H1 (cell line): Measurements from ENCODE around the gene TRAF3IP3. TPM values are rescaled to one million over a fixed set of nuclear protein-coding genes. Genes with fewer than 3 reads are reported as not detected.

ENCODE experiments used
- CTCF ChIA-PET: fragments of 300-600 bp; sonication (Branson Sonifier 250); formaldehyde crosslinking; loops from one replicate; lab custom pipeline; 2021; ENCODE audit not compliant: partially characterized antibody; lab: Charles Lee
- POLR2A ChIA-PET: fragments of 300-600 bp; sonication (Branson Sonifier 250); formaldehyde crosslinking; loops from one replicate; lab custom pipeline; 2021; ENCODE audit warnings: inconsistent platforms; ENCODE audit not compliant: partially characterized antibody; lab: Charles Lee
- DNase-seq, 2 experiments: peaks; one replicate each; pipeline versions ENCODE4 v3.0.0 to v3.0.0-alpha.2; 2010 to 2022; ENCODE audit warnings: low spot score in 2 of 2, low read depth in 1 of 2, mixed read lengths in 1 of 2
- FAIRE-seq: peaks from 2 replicates; lab custom pipeline; 2011; peaks lifted over from hg19 to GRCh38; lab: Jason Lieb, UNC
- H2AFZ ChIP-seq: 2 replicates; pipeline ENCODE4 v1.8.1; 2012; ENCODE audit warnings: low read length, inconsistent platforms
- H2AK5ac ChIP-seq: 2 replicates; pipeline ENCODE4 v1.6.1; 2013; ENCODE audit warnings: low read depth, low read length
- H2BK120ac ChIP-seq: replicated peaks from 2 replicates; pipeline ENCODE3; 2013; ENCODE audit warnings: low read depth, low read length, inconsistent platforms
- H2BK12ac ChIP-seq: 2 replicates; pipeline ENCODE4 v1.6.1; 2013; ENCODE audit warnings: low read depth, low read length
- H2BK15ac ChIP-seq: 2 replicates; pipeline ENCODE4 v1.6.1; 2013; ENCODE audit warnings: low read length
- H2BK20ac ChIP-seq: 2 replicates; pipeline ENCODE4 v1.6.1; 2013; ENCODE audit warnings: low read length
- H2BK5ac ChIP-seq: 2 replicates; pipeline ENCODE4 v1.6.1; 2013; ENCODE audit warnings: low read depth, low read length
- H3K14ac ChIP-seq: 2 replicates; pipeline ENCODE4 v1.6.1; 2013; ENCODE audit warnings: inconsistent platforms; ENCODE audit not compliant: insufficient read length
- H3K18ac ChIP-seq: 2 replicates; pipeline ENCODE4 v1.6.1; 2013; ENCODE audit warnings: low read length; ENCODE audit errors: extremely low read depth
- H3K23ac ChIP-seq: 2 replicates; pipeline ENCODE4 v1.6.1; 2013; ENCODE audit warnings: inconsistent platforms; ENCODE audit not compliant: insufficient read length
- H3K23me2 ChIP-seq: 2 replicates; pipeline ENCODE4 v1.6.1; 2013; ENCODE audit warnings: low read depth, low read length
- H3K27ac ChIP-seq: 2 replicates; pipeline ENCODE4 v1.6.1; 2011; ENCODE audit warnings: low read depth, low read length, inconsistent platforms
- H3K27me3 ChIP-seq, 4 experiments: replicated peaks in 1 of 4; 1 replicate in 1 of 4; 2 replicates in 3 of 4; pipeline versions ENCODE4 v1.6.1 to v1.8.1; 2011 to 2013; ENCODE audit warnings: low read length in 3 of 4, mild to moderate bottlenecking in 3 of 4, inconsistent platforms in 2 of 4, mixed read lengths in 2 of 4, moderate library complexity in 1 of 4; ENCODE audit not compliant: control insufficient read depth in 3 of 4, insufficient read depth in 3 of 4; ENCODE audit errors: extremely low read depth in 1 of 4
- H3K36me3 ChIP-seq, 4 experiments: 2 replicates each; pipeline versions ENCODE4 v1.6.1 to v1.8.1; 2011 to 2013; ENCODE audit warnings: mild to moderate bottlenecking in 4 of 4, low read length in 3 of 4, moderate library complexity in 2 of 4, control low read depth in 1 of 4, inconsistent platforms in 1 of 4; ENCODE audit not compliant: insufficient read depth in 4 of 4, control insufficient read depth in 2 of 4
- H3K4ac ChIP-seq: replicated peaks from 2 replicates; pipeline ENCODE3; 2013; ENCODE audit warnings: low read length, low read depth, mixed read lengths, inconsistent platforms; ENCODE audit not compliant: insufficient read length
- H3K4me1 ChIP-seq, 4 experiments: replicated peaks in 1 of 4; 1 replicate in 1 of 4; 2 replicates in 3 of 4; pipeline versions ENCODE4 v1.6.1 to v1.8.1; 2011 to 2013; ENCODE audit warnings: low read length in 3 of 4, inconsistent platforms in 2 of 4, mixed read lengths in 1 of 4; ENCODE audit not compliant: insufficient read depth in 4 of 4, control insufficient read depth in 3 of 4
- H3K4me2 ChIP-seq, 2 experiments: 2 replicates each; pipeline versions ENCODE4 v1.6.1 to v1.8.1; 2011 to 2013; ENCODE audit warnings: low read depth in 2 of 2, low read length in 2 of 2, control low read depth in 1 of 2, inconsistent platforms in 1 of 2, mild to moderate bottlenecking in 1 of 2; ENCODE audit not compliant: insufficient read depth in 1 of 2
- H3K4me3 ChIP-seq, 4 experiments: fragments of 200-600, 300-600 bp in 1 of 4; sonication (generic), shearing (Covaris generic), sonication (Bioruptor Twin) in 1 of 4; 2 replicates each; pipeline versions ENCODE4 v1.5.1 to v1.8.1; 2011 to 2016; ENCODE audit warnings: low read length in 4 of 4, low read depth in 3 of 4, control low read depth in 2 of 4, inconsistent platforms in 2 of 4, mild to moderate bottlenecking in 2 of 4, mixed read lengths in 1 of 4, moderate library complexity in 1 of 4; ENCODE audit not compliant: insufficient read depth in 2 of 4; ENCODE audit errors: extremely low read depth in 1 of 4
- H3K56ac ChIP-seq: replicated peaks from 2 replicates; pipeline ENCODE3; 2013; ENCODE audit warnings: low read depth, mild to moderate bottlenecking, mixed read lengths, low read length, inconsistent platforms; ENCODE audit not compliant: insufficient read length
- H3K79me1 ChIP-seq: 2 replicates; pipeline ENCODE4 v1.6.1; 2013; ENCODE audit warnings: low read depth, low read length, control low read depth
- H3K79me2 ChIP-seq, 2 experiments: 2 replicates each; pipeline versions ENCODE4 v1.6.1 to v1.8.1; 2012 to 2013; ENCODE audit warnings: low read length in 2 of 2, mild to moderate bottlenecking in 2 of 2, inconsistent platforms in 1 of 2; ENCODE audit not compliant: insufficient read depth in 2 of 2, control insufficient read depth in 1 of 2
- H3K9ac ChIP-seq, 4 experiments: replicated peaks in 1 of 4; 1 replicate in 1 of 4; 2 replicates in 3 of 4; pipeline versions ENCODE4 v1.6.1 to v1.8.1; 2011 to 2013; ENCODE audit warnings: low read depth in 3 of 4, low read length in 3 of 4, control low read depth in 2 of 4, mild to moderate bottlenecking in 2 of 4, moderate library complexity in 2 of 4, inconsistent platforms in 1 of 4; ENCODE audit errors: extremely low read depth in 1 of 4
- H3K9me3 ChIP-seq, 2 experiments: 2 replicates each; pipeline versions ENCODE4 v1.6.1 to v1.8.1; 2012 to 2013; ENCODE audit warnings: mild to moderate bottlenecking in 2 of 2, moderate library complexity in 2 of 2, control low read depth in 1 of 2, inconsistent platforms in 1 of 2, low read depth in 1 of 2, low read length in 1 of 2, mixed read lengths in 1 of 2; ENCODE audit not compliant: insufficient read depth in 2 of 2
- H4K20me1 ChIP-seq, 2 experiments: replicated peaks in 1 of 2; 2 replicates each; pipeline versions ENCODE3 to v1.8.1; 2011 to 2013; ENCODE audit warnings: inconsistent platforms in 2 of 2, low read length in 2 of 2, mild to moderate bottlenecking in 1 of 2; ENCODE audit not compliant: insufficient read depth in 2 of 2, control insufficient read depth in 1 of 2
- H4K5ac ChIP-seq: 2 replicates; pipeline ENCODE4 v1.6.1; 2013; ENCODE audit warnings: low read length, low read depth, mixed read lengths, inconsistent platforms; ENCODE audit not compliant: insufficient read length
- H4K8ac ChIP-seq: 2 replicates; pipeline ENCODE4 v1.8.0; 2013; ENCODE audit warnings: mild to moderate bottlenecking, moderate library complexity, low read length, inconsistent platforms; ENCODE audit not compliant: insufficient read depth; ENCODE audit errors: extremely low read depth
- H4K91ac ChIP-seq: replicated peaks from 2 replicates; pipeline ENCODE3; 2013; ENCODE audit warnings: low read length, mixed read lengths, inconsistent platforms; ENCODE audit not compliant: insufficient read length
- BRCA1 ChIP-seq: IDR thresholded peaks from 2 replicates; pipeline ENCODE4 v1.6.1; 2012; ENCODE audit warnings: low read depth, low read length, improper control_type of control experiment
- CREB1 ChIP-seq: IDR thresholded peaks from 2 replicates; pipeline ENCODE4 v1.6.1; 2012; ENCODE audit warnings: inconsistent platforms
- E2F6 ChIP-seq: IDR thresholded peaks from 2 replicates; pipeline ENCODE4 v1.6.1; 2012; ENCODE audit warnings: inconsistent platforms
- HDAC6 ChIP-seq: IDR thresholded peaks from one replicate; pipeline ENCODE4 v1.7.1; 2012; ENCODE audit warnings: low read depth, mild to moderate bottlenecking, inconsistent platforms, low read length, moderate library complexity
- NRF1 ChIP-seq: IDR thresholded peaks from 2 replicates; pipeline ENCODE4 v1.6.1; 2011; ENCODE audit warnings: mild to moderate bottlenecking, low read depth, low read length, improper control_type of control experiment
- POLR2AphosphoS5 ChIP-seq: IDR thresholded peaks from 2 replicates; pipeline ENCODE4 v1.6.1; 2011; ENCODE audit warnings: low read depth, low read length
- RFX5 ChIP-seq: IDR thresholded peaks from 2 replicates; pipeline ENCODE4 v1.6.1; 2011; ENCODE audit warnings: low read depth, low read length, improper control_type of control experiment, borderline replicate concordance
- SAP30 ChIP-seq: fragments of 300-600 bp; sonication (generic); IDR thresholded peaks from 2 replicates; pipeline ENCODE4 v1.7.1; 2012; ENCODE audit warnings: low read length, moderate library complexity, mild to moderate bottlenecking, inconsistent platforms; ENCODE audit not compliant: insufficient read depth, insufficient replicate concordance
- SP1 ChIP-seq: IDR thresholded peaks from 2 replicates; pipeline ENCODE4 v1.6.1; 2011; ENCODE audit warnings: low read depth, low read length
- SP2 ChIP-seq: IDR thresholded peaks from 2 replicates; pipeline ENCODE4 v1.6.1; 2012; ENCODE audit warnings: mild to moderate bottlenecking, low read length, inconsistent platforms
- SUZ12 ChIP-seq: fragments of 200-600 bp; sonication (generic); IDR thresholded peaks from 2 replicates; pipeline ENCODE4 v1.6.1; 2012; ENCODE audit warnings: mild to moderate bottlenecking, inconsistent platforms, low read length, moderate library complexity, mixed read lengths
- TAF1 ChIP-seq: IDR thresholded peaks from 2 replicates; pipeline ENCODE4 v1.6.1; 2011; ENCODE audit warnings: mild to moderate bottlenecking, low read depth, low read length
- YY1 ChIP-seq: IDR thresholded peaks from 2 replicates; pipeline ENCODE4 v1.6.1; 2011; ENCODE audit warnings: low read depth, mild to moderate bottlenecking, low read length
- WGBS, 2 experiments: shearing (Covaris generic) in 1 of 2; methylation state at CpG; one replicate each; pipeline versions ENCODE4 v1.1.6 to v1.1.7; 2013 to 2015; ENCODE audit warnings: low lambda C conversion rate in 2 of 2, mixed read lengths in 2 of 2, inconsistent platforms in 1 of 2, low coverage in 1 of 2, missing lambda C conversion rate in 1 of 2; ENCODE audit not compliant: insufficient replicate concordance in 2 of 2, insufficient coverage in 1 of 2, insufficient read length in 1 of 2; ENCODE audit errors: extremely low coverage in 1 of 2, missing lambda C conversion rate in 1 of 2; 5-methylcytosine and 5-hydroxymethylcytosine counted together
- polyA plus RNA-seq, 7 experiments: library from polyadenylated mRNA; depleted of rRNA in 3 of 7; stranded (reverse) in 5 of 7; unstranded in 2 of 7; fragments of >200 nt in 5 of 7; fragments of 200-250 nt in 2 of 7; gene quantifications; 1 replicate in 5 of 7; 2 replicates in 1 of 7; 4 replicates in 1 of 7; pipeline versions ENCODE4 v1.2.1 to v1.2.3, GENCODE V29; 2011 to 2013; ENCODE audit warnings: missing spikeins in 2 of 7, mixed read lengths in 2 of 7
- total RNA-seq: library from RNA; stranded (reverse); fragmentation: NEBNext Ultra II Directional; extraction: Animal tissue kit (Norgen Biotek cat#: 25700); gene quantifications from 2 replicates; pipeline ENCODE4 v1.2.1, GENCODE V29; 2021

Gene TRAF3IP3
- total and polyA plus RNA-seq, 2 of the 8 experiments (the other 6 are each of a cell fraction or from before 2014, with no cell fraction given), result not detected

GRCh38 chr1:209729436-209729835, 26.4 kb upstream of the TRAF3IP3 start:
- 65% methylated on average over 1 of the region's 1 CpG; no CpG with 5 or more reads in 1 of the 2 experiments for WGBS, 2 experiments
- Histone ChIP-seq H3K79me1 (no peaks in the 10 kb centered on the region), H3K36me3 (no peaks in the 10 kb centered on the region), H3K4me1 (no peaks in the 10 kb centered on the region), H3K23ac (no peak overlapping the region), H3K56ac (no peak overlapping the region), H3K27ac (no peak overlapping the region), H2AK5ac (no peak overlapping the region), H4K91ac (no peak overlapping the region), H2AFZ (no peak overlapping the region), H2BK5ac (no peak overlapping the region), H2BK12ac (no peak overlapping the region), H3K9ac (no peak overlapping the region), H3K4me3 (no peak overlapping the region), H3K9me3 (no peaks in the 10 kb centered on the region), H3K79me2 (no peaks in the 10 kb centered on the region), H3K4me2 (no peak overlapping the region), H3K4ac (no peak overlapping the region), H2BK120ac (no peak overlapping the region), H4K20me1 (no peaks in the 10 kb centered on the region), H3K23me2 (no peaks in the 10 kb centered on the region; the same call in 1 of the 2 replicates), H3K14ac (no peak overlapping the region), H3K27me3 (no peaks in the 10 kb centered on the region), H4K8ac (no peak overlapping the region; the same call in 1 of the 2 replicates), H3K18ac (no peak overlapping the region), H4K5ac (no peak overlapping the region), H2BK20ac (no peak overlapping the region), H2BK15ac (no peak overlapping the region)
- no peak for DNase-seq
- POLR2A ChIA-PET, result interaction anchor here (1.3 kb wide), 1 partner anchor 87 kb away, joined by 3 read pairs; no protein-coding TSS in a partner anchor
- FAIRE-seq, result no peak
- CTCF ChIA-PET, result interaction anchor here (0.6 to 1.7 kb wide), 3 partner anchors 19 to 527 kb away, joined by 3 to 6 read pairs (median 3); no protein-coding TSS in a partner anchor
- TF ChIP-seq POLR2AphosphoS5, result no peak
- no peak for TF ChIP-seq SAP30
- no peak for TF ChIP-seq RFX5
- TF ChIP-seq TAF1, result no peak
- TF ChIP-seq NRF1, result no peak
- no peak for TF ChIP-seq HDAC6
- no peak for TF ChIP-seq YY1
- TF ChIP-seq SUZ12, result no peak
- no peak for TF ChIP-seq CREB1
- TF ChIP-seq BRCA1, result no peak
- no peak for TF ChIP-seq E2F6
- TF ChIP-seq SP1, result no peak
- TF ChIP-seq SP2, result no peak
